HCT116 (cell line): ENCODE data around the gene ZNF433. TPM values are rescaled to one million over a fixed set of nuclear protein-coding genes. Genes with fewer than 3 reads are reported as not detected.

Experiments
- ATAC-seq: fragments of 200-7000 bp; cut with Tn5 transposase; 2 replicates; pipeline ENCODE4 v1.9.1; 2020; ENCODE audit warnings: mild to moderate bottlenecking, moderate library complexity
- BruUV-seq: library from RNA; stranded (reverse); fragments of 400-500 nt; replicated peaks from 2 replicates; lab custom pipeline; 2021; lab: Mats Ljungman, UMichigan
- CTCF ChIA-PET: fragments of 300-600 bp; sonication (Branson Sonifier 250); formaldehyde crosslinking; loops from one replicate; lab custom pipeline; 2021; ENCODE audit warnings: antibody characterized with exemption; lab: Charles Lee
- POLR2A ChIA-PET: fragments of 300-600, 350-600 bp; sonication (Branson Sonifier 250); formaldehyde crosslinking; loops from one replicate; lab custom pipeline; 2021; ENCODE audit warnings: antibody characterized with exemption; lab: Charles Lee
- RAD21 ChIA-PET, 2 experiments: fragments of 300-600 bp; sonication (Branson Sonifier 250); formaldehyde crosslinking; loops; one replicate each; lab custom pipeline; 2023; ENCODE audit warnings: low total read pairs in 2 of 2; ENCODE audit not compliant: uncharacterized antibody in 2 of 2, unreplicated experiment in 2 of 2, low non-redundant PET in 1 of 2; lab: Charles Lee
- DNase-seq: peaks from one replicate; pipeline ENCODE4 v3.0.0-alpha.2; 2010; ENCODE audit warnings: low read depth, low spot score
- H2AFZ ChIP-seq: fragments of 200-600 bp; shearing (Covaris generic), sonication (generic); 2 replicates; pipeline ENCODE4 v1.6.1; 2017; ENCODE audit warnings: low read depth, mixed run types, mixed read lengths, antibody characterized with exemption, low read length; ENCODE audit not compliant: poor library complexity, severe bottlenecking
- H3K27ac ChIP-seq: 2 replicates; pipeline ENCODE4 v1.5.1; 2012; ENCODE audit warnings: low read depth, low read length
- H3K27me3 ChIP-seq: fragments of 200-600 bp; sonication (generic); 2 replicates; pipeline ENCODE4 v1.6.1; 2016; ENCODE audit warnings: mixed run types, low read length, mixed read lengths; ENCODE audit not compliant: insufficient read depth
- H3K36me3 ChIP-seq, 2 experiments: fragments of 200-500 bp in 1 of 2; fragments of 200-600 bp in 1 of 2; sonication (Bioruptor generic) in 1 of 2; sonication (generic) in 1 of 2; 2 replicates each; pipeline versions ENCODE4 v1.5.1 to v1.6.1; 2014 to 2016; ENCODE audit warnings: low read length in 2 of 2, inconsistent platforms in 1 of 2, mixed read lengths in 1 of 2, mixed run types in 1 of 2; ENCODE audit not compliant: insufficient read depth in 2 of 2, control insufficient read depth in 1 of 2
- H3K4me1 ChIP-seq, 2 experiments: fragments of 200-600 bp in 1 of 2; sonication (generic) in 1 of 2; 2 replicates each; pipeline versions ENCODE4 v1.5.1 to v1.6.1; 2012 to 2017; ENCODE audit warnings: low read length in 2 of 2, inconsistent platforms in 1 of 2, mild to moderate bottlenecking in 1 of 2, mixed read lengths in 1 of 2, mixed run types in 1 of 2, moderate library complexity in 1 of 2; ENCODE audit not compliant: insufficient read depth in 2 of 2, control insufficient read depth in 1 of 2
- H3K4me2 ChIP-seq: fragments of 200-600 bp; sonication (generic); 2 replicates; pipeline ENCODE4 v1.6.1; 2017; ENCODE audit warnings: mixed run types, low read length, mixed read lengths
- H3K4me3 ChIP-seq, 2 experiments: fragments of 200-600 bp in 1 of 2; sonication (generic) in 1 of 2; replicated peaks in 1 of 2; 2 replicates each; pipeline ENCODE4 v1.5.1; 2011 to 2016; ENCODE audit warnings: low read length in 2 of 2, control low read depth in 1 of 2, low read depth in 1 of 2, mild to moderate bottlenecking in 1 of 2, mixed read lengths in 1 of 2, mixed run types in 1 of 2
- H3K79me2 ChIP-seq: fragments of 200-600 bp; sonication (generic); 2 replicates; pipeline ENCODE4 v1.6.1; 2017; ENCODE audit warnings: mild to moderate bottlenecking, mixed run types, low read length, moderate library complexity, mixed read lengths; ENCODE audit not compliant: insufficient read depth
- H3K9ac ChIP-seq: fragments of 200-600 bp; sonication (generic); 2 replicates; pipeline ENCODE4 v1.6.1; 2016; ENCODE audit warnings: low read length, mixed read lengths
- H3K9me2 ChIP-seq: fragments of 200-600 bp; sonication (generic), shearing (Covaris generic); 2 replicates; pipeline ENCODE4 v1.6.1; 2017; ENCODE audit warnings: mixed run types, mild to moderate bottlenecking, moderate library complexity; ENCODE audit not compliant: insufficient read depth
- H3K9me3 ChIP-seq, 2 experiments: fragments of 200-500 bp in 1 of 2; fragments of 200-600 bp in 1 of 2; sonication (Bioruptor generic) in 1 of 2; sonication (generic) in 1 of 2; 2 replicates each; pipeline ENCODE4 v1.6.1; 2014 to 2017; ENCODE audit warnings: low read length in 2 of 2, mixed read lengths in 2 of 2, inconsistent platforms in 1 of 2, low read depth in 1 of 2, mild to moderate bottlenecking in 1 of 2, mixed run types in 1 of 2, moderate library complexity in 1 of 2; ENCODE audit not compliant: control insufficient read depth in 1 of 2, insufficient read depth in 1 of 2
- H4K20me1 ChIP-seq: fragments of 200-600 bp; sonication (generic), shearing (Covaris generic); 2 replicates; pipeline ENCODE4 v1.6.1; 2017; ENCODE audit warnings: mixed run types, mild to moderate bottlenecking, moderate library complexity; ENCODE audit not compliant: insufficient read depth
- CEBPB ChIP-seq: IDR thresholded peaks from 2 replicates; pipeline ENCODE4 v1.6.1; 2012; ENCODE audit warnings: low read depth
- EZH2phosphoT487 ChIP-seq: fragments of 200-600 bp; IDR thresholded peaks from 2 replicates; pipeline ENCODE4 v1.6.1; 2018; ENCODE audit warnings: antibody characterized with exemption, borderline replicate concordance
- POLR2A ChIP-seq: IDR thresholded peaks from 2 replicates; pipeline ENCODE4 v1.7.0; 2011; ENCODE audit warnings: borderline replicate concordance; ENCODE audit not compliant: insufficient read depth, insufficient read length; ENCODE audit errors: extremely low read depth
- POLR2AphosphoS5 ChIP-seq: IDR thresholded peaks from 2 replicates; pipeline ENCODE4 v1.6.1; 2011; ENCODE audit warnings: mild to moderate bottlenecking, low read depth, low read length, moderate library complexity
- RAD21 ChIP-seq: IDR thresholded peaks from 2 replicates; pipeline ENCODE4 v1.6.1; 2012; ENCODE audit warnings: low read depth, mild to moderate bottlenecking
- REST ChIP-seq: IDR thresholded peaks from 2 replicates; pipeline ENCODE4 v1.6.1; 2012; ENCODE audit warnings: low read depth
- SIN3A ChIP-seq: IDR thresholded peaks from 2 replicates; pipeline ENCODE4 v1.6.1; 2012; ENCODE audit warnings: low read depth
- SP1 ChIP-seq: IDR thresholded peaks from 2 replicates; pipeline ENCODE4 v1.6.1; 2012; ENCODE audit warnings: low read depth
- SRF ChIP-seq: IDR thresholded peaks from 2 replicates; pipeline ENCODE4 v1.6.1; 2012; ENCODE audit warnings: low read depth
- TCF7L2 ChIP-seq: IDR thresholded peaks from 2 replicates; pipeline ENCODE4 v1.7.0; 2011; ENCODE audit warnings: borderline replicate concordance, inconsistent platforms; ENCODE audit not compliant: insufficient read depth, insufficient read length; ENCODE audit errors: extremely low read depth
- ZBTB33 ChIP-seq: IDR thresholded peaks from 2 replicates; pipeline ENCODE4 v1.6.1; 2011; ENCODE audit warnings: mild to moderate bottlenecking, low read length, moderate library complexity; ENCODE audit not compliant: insufficient replicate concordance; ENCODE audit errors: extremely low read depth
- ZFX ChIP-seq: fragments of 450-650 bp; IDR thresholded peaks from 2 replicates; pipeline ENCODE4 v1.6.1; 2017
- ZNF274 ChIP-seq: fragments of 200-500 bp; sonication (Bioruptor generic); IDR thresholded peaks from 2 replicates; pipeline ENCODE4 v1.6.1; 2014; ENCODE audit warnings: mild to moderate bottlenecking, low read depth, low read length, inconsistent platforms
- intact Hi-C: fragments of 100-400 bp; cut with micrococcal nuclease; formaldehyde crosslinking; loops from 2 replicates; pipeline ENCODE4 v1.10.0; 2022
- total RNA-seq: library from RNA; stranded (reverse); gene quantifications from one replicate; pipeline ENCODE4 v1.2.1, GENCODE V29; 2021; ENCODE audit not compliant: unreplicated experiment
- TF ChIP-seq, protein P1 (sequence below): IDR thresholded peaks from 2 replicates; pipeline ENCODE4 v1.6.1; 2012
- TF ChIP-seq, protein P2 (sequence below): IDR thresholded peaks from 2 replicates; pipeline ENCODE4 v1.6.1; 2012

ZNF433 gene
- total RNA-seq, 1 experiment from 2014 or later = not detected

DNA sequence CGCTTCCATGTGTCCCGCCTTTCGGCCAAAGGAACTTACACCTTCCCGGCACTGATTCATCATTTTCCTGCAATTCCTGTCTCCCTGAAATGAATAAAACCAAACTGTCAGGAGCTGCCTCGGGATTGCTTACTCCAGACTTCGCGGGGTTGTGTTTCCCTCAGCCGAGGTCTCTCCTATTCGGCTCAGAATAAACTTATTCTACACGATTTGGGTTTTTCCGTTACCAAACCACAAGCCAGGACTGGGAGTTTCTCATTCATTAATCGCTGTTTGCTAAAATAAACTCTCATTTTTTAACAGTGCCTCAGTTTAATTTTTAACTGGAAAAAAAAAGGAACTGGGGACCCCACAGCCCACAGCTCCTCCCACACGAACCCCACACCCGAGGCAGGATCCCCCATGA, 16.6 kb upstream of the ZNF433 start:
- ChIA-PET RAD21 (no interaction called here), POLR2A (no interaction called here), CTCF (no interaction called here)
- DNase-seq = no peak
- Histone ChIP-seq H3K27me3 (no peaks in the 10 kb centered on the region), H3K4me1 (no peaks in the 10 kb centered on the region), H3K9ac (no peak overlapping the region), H3K36me3 (no peaks in the 10 kb centered on the region), H3K9me2 (no peaks in the 10 kb centered on the region), H3K4me2 (no peak overlapping the region), H3K27ac (no peak overlapping the region), H3K9me3 (peaks cover 0 to 12% of the 10 kb centered on the region in 2 experiments; a peak in 2 of 4 replicates), H2AFZ (no peak overlapping the region), H4K20me1 (no peaks in the 10 kb centered on the region), H3K79me2 (no peaks in the 10 kb centered on the region), H3K4me3 (no peak overlapping the region)
- no TSS peak for BruUV-seq
- ATAC-seq = no peak
- intact Hi-C loops = no loop called here
- no peak for TF ChIP-seq POLR2A
- no peak for TF ChIP-seq REST
- no peak for TF ChIP-seq POLR2AphosphoS5
- no peak for TF ChIP-seq EZH2phosphoT487
- TF ChIP-seq SRF = no peak
- TF ChIP-seq SP1 = no peak
- TF ChIP-seq ZFX = no peak
- no peak for TF ChIP-seq ZNF274
- TF ChIP-seq RAD21 = no peak
- TF ChIP-seq ZBTB33 = no peak
- TF ChIP-seq, protein P1, sequence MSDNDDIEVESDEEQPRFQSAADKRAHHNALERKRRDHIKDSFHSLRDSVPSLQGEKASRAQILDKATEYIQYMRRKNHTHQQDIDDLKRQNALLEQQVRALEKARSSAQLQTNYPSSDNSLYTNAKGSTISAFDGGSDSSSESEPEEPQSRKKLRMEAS = no peak
- TF ChIP-seq CEBPB = no peak
- TF ChIP-seq SIN3A = no peak
- TF ChIP-seq TCF7L2 = no peak
- TF ChIP-seq, protein P2, sequence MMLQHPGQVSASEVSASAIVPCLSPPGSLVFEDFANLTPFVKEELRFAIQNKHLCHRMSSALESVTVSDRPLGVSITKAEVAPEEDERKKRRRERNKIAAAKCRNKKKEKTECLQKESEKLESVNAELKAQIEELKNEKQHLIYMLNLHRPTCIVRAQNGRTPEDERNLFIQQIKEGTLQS = no peak
